ENCODE measurements around the gene FYB2. TPM values are rescaled to one million over a fixed set of nuclear protein-coding genes. Genes with fewer than 3 reads are reported as not detected.

FYB2 gene
- total and polyA plus RNA-seq, 3 donors from 2014 or later: 1.9 to 4.2 (median 2.0) TPM

- no peaks in the 10 kb centered on the region for H3K4me1 ChIP-seq
- no peak overlapping the region for H3K27ac ChIP-seq
- DNase-seq: no peak
- no peak for TF ChIP-seq CTCF (IDR thresholded peaks at IDR 0.05)
- TF ChIP-seq POLR2A (IDR thresholded peaks at IDR 0.05): no peak
- 88 to 91% methylated on average over 3 of the region's 3 CpGs for WGBS, 2 donors
- H3K4me3 ChIP-seq: no peak overlapping the region
- H3K36me3 ChIP-seq (ENCODE audit: low read depth, missing control alignments): no peaks in the 10 kb centered on the region
- H3K9me3 ChIP-seq: no peaks in the 10 kb centered on the region
- no peaks in the 10 kb centered on the region for H3K27me3 ChIP-seq
- intact Hi-C loops (cut with DNase I; ENCODE audit: low total_unique reads): no loop called here
Observed at GRCh38 chr1:56688522-56689026, 130.6 kb downstream of the FYB2 start.

- no peak for DNase-seq
- TF ChIP-seq POLR2A (IDR thresholded peaks at IDR 0.05) (no peak), CTCF (IDR thresholded peaks at IDR 0.05) (no peak)
- H3K4me3 ChIP-seq: no peak overlapping the region
- H3K27me3 ChIP-seq: no peaks in the 10 kb centered on the region
- no peaks in the 10 kb centered on the region for H3K4me1 ChIP-seq
- no peaks in the 10 kb centered on the region for H3K36me3 ChIP-seq (ENCODE audit: low read depth, missing control alignments)
- intact Hi-C loops (cut with DNase I; ENCODE audit: low total_unique reads): no loop called here
- H3K27ac ChIP-seq: no peak overlapping the region
- H3K9me3 ChIP-seq: no peaks in the 10 kb centered on the region
- WGBS, 2 donors: 89 to 90% methylated on average over 2 of the region's 2 CpGs
Observed at GRCh38 chr1:56686169-56686568, 133.0 kb downstream of the FYB2 start.

GRCh38 chr1:56683569-56683968, 135.6 kb downstream of the FYB2 start:
- no peaks in the 10 kb centered on the region for H3K36me3 ChIP-seq (ENCODE audit: low read depth, missing control alignments)
- no peaks in the 10 kb centered on the region for H3K4me1 ChIP-seq
- TF ChIP-seq CTCF (IDR thresholded peaks at IDR 0.05) (no peak), POLR2A (IDR thresholded peaks at IDR 0.05) (no peak)
- no peaks in the 10 kb centered on the region for H3K27me3 ChIP-seq
- no peaks in the 10 kb centered on the region for H3K9me3 ChIP-seq
- intact Hi-C loops (cut with DNase I; ENCODE audit: low total_unique reads): no loop called here
- H3K27ac ChIP-seq: no peak overlapping the region
- no peak for DNase-seq
- no peak overlapping the region for H3K4me3 ChIP-seq

- Histone ChIP-seq H3K36me3 (ENCODE audit: low read depth, missing control alignments) (no peaks in the 10 kb centered on the region), H3K27me3 (no peaks in the 10 kb centered on the region), H3K4me1 (no peaks in the 10 kb centered on the region), H3K27ac (no peak overlapping the region), H3K4me3 (no peak overlapping the region), H3K9me3 (no peaks in the 10 kb centered on the region)
- intact Hi-C loops (cut with DNase I; ENCODE audit: low total_unique reads): no loop called here
- WGBS, 2 donors: 50 to 68% methylated on average over 2 of the region's 2 CpGs
- TF ChIP-seq POLR2A (IDR thresholded peaks at IDR 0.05): no peak
- TF ChIP-seq CTCF (IDR thresholded peaks at IDR 0.05): no peak
- no peak for DNase-seq
Observed at GRCh38 chr1:56676571-56677035, 142.6 kb downstream of the FYB2 start.

- Histone ChIP-seq H3K27ac (no peak overlapping the region), H3K36me3 (ENCODE audit: low read depth, missing control alignments) (no peaks in the 10 kb centered on the region), H3K9me3 (no peaks in the 10 kb centered on the region), H3K4me1 (no peaks in the 10 kb centered on the region), H3K4me3 (no peak overlapping the region), H3K27me3 (no peaks in the 10 kb centered on the region)
- no peak for DNase-seq
- no peak for TF ChIP-seq POLR2A (IDR thresholded peaks at IDR 0.05)
- no peak for TF ChIP-seq CTCF (IDR thresholded peaks at IDR 0.05)
- intact Hi-C loops (cut with DNase I; ENCODE audit: low total_unique reads): no loop called here
Observed at GRCh38 chr1:56675763-56676162, 143.4 kb downstream of the FYB2 start.
